Measurements from ENCODE around the gene TRIM24. TPM values are rescaled to one million over a fixed set of nuclear protein-coding genes. Genes with fewer than 3 reads are reported as not detected.

Gene TRIM24
- total and polyA plus RNA-seq, 10 donors, result 5.2 to 22.3 (median 15.3) TPM

DNA sequence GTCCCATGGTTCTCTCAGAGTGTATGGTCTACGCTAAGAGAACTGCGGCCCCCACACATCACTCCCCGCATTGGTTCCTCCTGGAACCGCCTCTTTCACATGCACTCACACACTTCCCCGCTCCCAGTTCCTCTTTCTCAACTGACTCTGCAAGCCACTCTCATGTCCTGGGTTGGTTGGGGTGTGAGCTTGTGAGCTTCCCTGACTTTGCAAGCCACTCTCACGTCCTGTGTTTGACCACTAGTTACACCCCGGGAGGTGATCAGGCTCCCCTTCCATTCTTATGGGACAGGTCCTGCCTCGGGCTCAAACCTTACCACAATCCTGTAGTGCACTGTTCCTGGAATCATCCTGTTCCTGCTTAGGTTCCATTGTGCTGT is 105.0 kb downstream of the TRIM24 start:
- Histone ChIP-seq H3K9me3 (peaks cover 9 to 78% (median 73%) of the 10 kb centered on the region in 8 donors), H3K36me3 (peaks cover 14 to 100% (median 84%) of the 10 kb centered on the region in 6 donors), H3K4me3 (peak overlapping the region in 1 of 8 donors; percentile 27), H3K4me1 (no peaks in the 10 kb centered on the region), H3K27me3 (replicated peaks in 1 of 7) (no peaks in the 10 kb centered on the region), H3K27ac (peak overlapping the region in 4 of 8 donors; percentile 22 to 80 (median 69))
- no peak for DNase-seq
- 69 to 96% (median 87%) methylated on average over 8 of the region's 8 CpGs for WGBS, 5 donors
- TF ChIP-seq, protein P1, sequence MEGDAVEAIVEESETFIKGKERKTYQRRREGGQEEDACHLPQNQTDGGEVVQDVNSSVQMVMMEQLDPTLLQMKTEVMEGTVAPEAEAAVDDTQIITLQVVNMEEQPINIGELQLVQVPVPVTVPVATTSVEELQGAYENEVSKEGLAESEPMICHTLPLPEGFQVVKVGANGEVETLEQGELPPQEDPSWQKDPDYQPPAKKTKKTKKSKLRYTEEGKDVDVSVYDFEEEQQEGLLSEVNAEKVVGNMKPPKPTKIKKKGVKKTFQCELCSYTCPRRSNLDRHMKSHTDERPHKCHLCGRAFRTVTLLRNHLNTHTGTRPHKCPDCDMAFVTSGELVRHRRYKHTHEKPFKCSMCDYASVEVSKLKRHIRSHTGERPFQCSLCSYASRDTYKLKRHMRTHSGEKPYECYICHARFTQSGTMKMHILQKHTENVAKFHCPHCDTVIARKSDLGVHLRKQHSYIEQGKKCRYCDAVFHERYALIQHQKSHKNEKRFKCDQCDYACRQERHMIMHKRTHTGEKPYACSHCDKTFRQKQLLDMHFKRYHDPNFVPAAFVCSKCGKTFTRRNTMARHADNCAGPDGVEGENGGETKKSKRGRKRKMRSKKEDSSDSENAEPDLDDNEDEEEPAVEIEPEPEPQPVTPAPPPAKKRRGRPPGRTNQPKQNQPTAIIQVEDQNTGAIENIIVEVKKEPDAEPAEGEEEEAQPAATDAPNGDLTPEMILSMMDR (IDR thresholded peaks at IDR 0.05 in 8 of 11, conservative IDR thresholded peaks at IDR 0.05 in 3 of 11), result no peak
- no peak for TF ChIP-seq POLR2A (IDR thresholded peaks at IDR 0.05)
- no peak for TF ChIP-seq POLR2AphosphoS5 (IDR thresholded peaks at IDR 0.05)
- intact Hi-C loops (cut with DNase I; ENCODE audit: low total_unique reads), result no loop called here

DNA sequence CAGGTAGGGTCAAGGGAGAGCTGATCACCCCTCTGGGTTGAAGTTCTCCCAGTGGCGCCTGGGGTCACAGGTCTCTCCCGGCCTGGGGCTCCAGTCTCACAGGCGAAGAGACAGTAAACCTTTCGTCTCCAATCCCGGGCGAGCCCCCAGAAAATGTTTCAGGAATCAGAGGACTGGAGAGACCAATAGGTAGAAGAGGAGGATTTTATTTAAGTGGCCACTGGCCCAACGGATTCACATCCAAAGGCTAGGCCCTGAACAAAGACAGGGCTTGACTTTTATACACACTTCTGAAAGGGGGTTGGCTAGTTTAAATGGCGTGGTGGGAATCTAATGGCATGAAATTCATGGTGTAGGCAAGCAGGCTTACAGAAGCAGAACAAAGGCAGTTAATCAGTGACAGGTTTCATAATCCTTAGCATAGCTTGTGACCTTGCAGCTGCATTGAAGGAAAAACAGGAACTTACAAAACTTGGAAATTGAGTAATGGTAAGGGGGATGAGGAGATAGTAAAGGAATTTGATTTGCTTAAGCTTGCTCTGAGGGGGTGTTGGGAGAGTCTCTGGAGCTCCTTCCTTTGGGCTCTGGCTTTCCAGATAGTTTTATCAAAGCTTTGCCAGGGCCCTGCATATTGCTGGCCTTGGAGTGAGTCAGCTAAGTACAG is 105.5 kb downstream of the TRIM24 start:
- Histone ChIP-seq H3K27ac (peak overlapping the region in 4 of 8 donors; percentile 22 to 80 (median 69)), H3K4me1 (no peaks in the 10 kb centered on the region), H3K4me3 (peak overlapping the region in 1 of 8 donors; percentile 27), H3K9me3 (peaks cover 9 to 72% (median 68%) of the 10 kb centered on the region in 8 donors), H3K27me3 (replicated peaks in 1 of 7) (no peaks in the 10 kb centered on the region), H3K36me3 (peaks cover 14 to 100% (median 82%) of the 10 kb centered on the region in 6 donors)
- intact Hi-C loops (cut with DNase I; ENCODE audit: low total_unique reads), result no loop called here
- DNase-seq, result no peak
- TF ChIP-seq POLR2AphosphoS5 (IDR thresholded peaks at IDR 0.05) (no peak), POLR2A (IDR thresholded peaks at IDR 0.05) (no peak)
- TF ChIP-seq, protein P1 (IDR thresholded peaks at IDR 0.05 in 8 of 11, conservative IDR thresholded peaks at IDR 0.05 in 3 of 11), result no peak
- 92 to 98% (median 96%) methylated on average over 6 to 8 of the region's 8 CpGs for WGBS, 5 donors

DNA sequence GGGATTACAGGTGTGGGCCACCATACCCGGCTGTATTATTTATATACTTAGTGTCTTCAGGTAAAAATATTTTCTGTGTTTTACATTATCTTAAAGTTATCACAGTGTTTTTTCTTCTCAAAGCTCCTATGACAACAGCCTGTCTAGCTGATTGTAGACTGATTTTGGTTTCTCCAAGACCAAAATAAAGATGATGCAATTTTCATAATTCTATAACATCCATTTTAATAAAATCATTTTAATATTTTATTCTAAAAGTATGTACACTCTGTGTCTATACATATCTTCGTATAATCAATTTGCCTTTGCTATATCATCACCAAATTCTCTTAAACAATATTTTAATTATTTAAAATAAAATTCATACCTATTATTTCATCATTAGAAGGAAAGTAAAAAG is 108.6 kb downstream of the TRIM24 start:
- H3K36me3 ChIP-seq, result peaks cover 6 to 100% (median 71%) of the 10 kb centered on the region in 6 donors
- no peak overlapping the region for H3K27ac ChIP-seq
- no peaks in the 10 kb centered on the region for H3K27me3 ChIP-seq (replicated peaks in 1 of 7)
- H3K4me3 ChIP-seq, result no peak overlapping the region
- intact Hi-C loops (cut with DNase I; ENCODE audit: low total_unique reads), result no loop called here
- no peak for DNase-seq
- no peaks in the 10 kb centered on the region for H3K4me1 ChIP-seq
- H3K9me3 ChIP-seq, result peaks cover 9 to 42% (median 37%) of the 10 kb centered on the region in 8 donors
- WGBS, 5 donors, result 95 to 98% (median 97%) methylated on average over 2 of the region's 2 CpGs
- TF ChIP-seq, protein P1 (IDR thresholded peaks at IDR 0.05 in 8 of 11, conservative IDR thresholded peaks at IDR 0.05 in 3 of 11), result no peak
- TF ChIP-seq POLR2AphosphoS5 (IDR thresholded peaks at IDR 0.05) (no peak), POLR2A (IDR thresholded peaks at IDR 0.05) (no peak)

DNA sequence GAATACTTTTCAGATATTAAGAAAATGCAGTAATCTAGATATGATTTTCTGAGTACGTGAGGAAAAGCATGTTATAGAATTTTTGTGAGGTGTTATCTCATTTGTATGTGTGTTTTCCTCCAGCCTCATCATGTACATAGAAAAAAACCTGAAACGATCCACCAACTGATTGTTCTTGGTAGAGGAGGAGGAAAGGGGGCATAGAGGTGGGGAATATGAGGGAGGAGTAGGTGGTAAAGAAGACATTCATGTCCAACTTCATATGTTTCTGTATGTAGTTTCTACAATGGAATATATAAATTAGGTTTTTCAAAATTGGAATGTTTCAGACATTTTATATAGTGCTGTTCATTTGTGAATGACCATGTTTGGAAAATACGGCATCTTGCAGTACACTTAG is 109.4 kb downstream of the TRIM24 start:
- no peaks in the 10 kb centered on the region for H3K27me3 ChIP-seq (replicated peaks in 1 of 7)
- peaks cover 6 to 100% (median 69%) of the 10 kb centered on the region in 6 donors for H3K36me3 ChIP-seq
- H3K4me1 ChIP-seq, result no peaks in the 10 kb centered on the region
- H3K4me3 ChIP-seq, result no peak overlapping the region
- DNase-seq, result no peak
- no peak for TF ChIP-seq POLR2A (IDR thresholded peaks at IDR 0.05)
- no peak for TF ChIP-seq POLR2AphosphoS5 (IDR thresholded peaks at IDR 0.05)
- TF ChIP-seq, protein P1 (IDR thresholded peaks at IDR 0.05 in 8 of 11, conservative IDR thresholded peaks at IDR 0.05 in 3 of 11), result no peak
- no peak overlapping the region for H3K27ac ChIP-seq
- intact Hi-C loops (cut with DNase I; ENCODE audit: low total_unique reads), result no loop called here
- WGBS, 5 donors, result 95 to 99% (median 97%) methylated on average over 3 of the region's 3 CpGs
- H3K9me3 ChIP-seq, result peaks cover 9 to 34% (median 29%) of the 10 kb centered on the region in 8 donors

All from spleen (tissue), 11 donors.